Fibroblast of pulmonary artery (primary cell): ENCODE results near the gene WNK2.

Experiments used
- DNase-seq: peaks from one replicate; pipeline ENCODE4 v3.0.0-alpha.2; 2010; ENCODE audit warnings: low read depth
- H3K4me3 ChIP-seq: replicated peaks from 2 replicates; pipeline ENCODE4 v1.5.1; 2011; ENCODE audit warnings: low read depth, mild to moderate bottlenecking, control low read depth, low read length, moderate library complexity
- TF ChIP-seq, protein P1 (sequence below): IDR thresholded peaks from 2 replicates; pipeline ENCODE4 v1.5.1; 2011; ENCODE audit warnings: mild to moderate bottlenecking, control low read depth, low read length, inconsistent platforms; ENCODE audit errors: missing control alignments

The WNK2 gene

DNA sequence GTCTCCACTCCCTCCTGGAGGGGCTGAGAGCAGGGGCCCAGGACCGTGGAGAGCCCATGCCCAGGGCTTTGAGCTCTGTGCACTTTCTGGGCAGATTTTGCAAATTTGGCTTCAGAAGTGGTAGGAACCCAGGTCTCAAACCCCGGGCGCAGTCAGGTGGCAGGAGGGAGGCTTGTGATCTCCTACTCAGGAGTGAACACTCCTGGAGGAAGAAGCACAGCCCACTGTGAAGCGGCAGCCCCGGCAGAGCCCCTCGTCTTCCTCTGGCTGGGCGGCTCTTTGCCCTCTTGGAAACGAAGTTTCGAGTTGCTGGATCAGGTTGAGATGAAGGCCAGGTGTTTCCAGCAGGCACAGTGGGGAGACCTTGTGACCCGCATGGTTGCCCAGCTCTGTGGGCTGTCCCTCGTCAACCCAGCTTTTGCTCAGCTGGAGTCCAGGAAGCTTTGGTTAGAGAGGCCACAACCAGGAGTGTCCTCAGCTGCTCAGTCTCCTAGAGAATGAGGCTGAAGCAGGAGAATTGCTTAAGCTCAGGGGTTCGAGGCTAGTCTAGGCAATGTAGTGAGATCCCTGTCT lies 48.5 kb downstream of the WNK2 start:
- TF ChIP-seq, protein P1, sequence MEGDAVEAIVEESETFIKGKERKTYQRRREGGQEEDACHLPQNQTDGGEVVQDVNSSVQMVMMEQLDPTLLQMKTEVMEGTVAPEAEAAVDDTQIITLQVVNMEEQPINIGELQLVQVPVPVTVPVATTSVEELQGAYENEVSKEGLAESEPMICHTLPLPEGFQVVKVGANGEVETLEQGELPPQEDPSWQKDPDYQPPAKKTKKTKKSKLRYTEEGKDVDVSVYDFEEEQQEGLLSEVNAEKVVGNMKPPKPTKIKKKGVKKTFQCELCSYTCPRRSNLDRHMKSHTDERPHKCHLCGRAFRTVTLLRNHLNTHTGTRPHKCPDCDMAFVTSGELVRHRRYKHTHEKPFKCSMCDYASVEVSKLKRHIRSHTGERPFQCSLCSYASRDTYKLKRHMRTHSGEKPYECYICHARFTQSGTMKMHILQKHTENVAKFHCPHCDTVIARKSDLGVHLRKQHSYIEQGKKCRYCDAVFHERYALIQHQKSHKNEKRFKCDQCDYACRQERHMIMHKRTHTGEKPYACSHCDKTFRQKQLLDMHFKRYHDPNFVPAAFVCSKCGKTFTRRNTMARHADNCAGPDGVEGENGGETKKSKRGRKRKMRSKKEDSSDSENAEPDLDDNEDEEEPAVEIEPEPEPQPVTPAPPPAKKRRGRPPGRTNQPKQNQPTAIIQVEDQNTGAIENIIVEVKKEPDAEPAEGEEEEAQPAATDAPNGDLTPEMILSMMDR = no peak
- H3K4me3 ChIP-seq = no peak overlapping the region
- DNase-seq = no peak

DNA sequence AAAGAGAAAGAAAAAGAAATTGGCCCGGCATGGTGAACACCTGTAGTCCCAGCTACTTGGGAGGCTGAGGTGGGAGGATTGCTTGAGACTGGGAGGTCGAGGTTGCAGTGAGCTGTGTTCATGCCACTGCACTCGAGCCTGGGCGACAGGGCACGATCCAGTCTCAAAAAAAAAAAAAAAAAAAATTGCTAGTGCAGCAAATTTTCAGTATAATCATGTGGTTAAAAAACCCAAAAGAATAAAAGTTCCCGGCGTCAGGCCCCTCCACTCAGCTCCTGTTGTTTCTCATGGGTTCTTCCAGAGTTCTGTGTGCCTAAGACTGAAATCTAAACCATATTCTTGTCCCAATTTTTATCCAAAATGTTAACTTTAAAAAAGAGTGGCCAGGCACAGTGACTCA lies 49.1 kb downstream of the WNK2 start:
- H3K4me3 ChIP-seq = no peak overlapping the region
- TF ChIP-seq, protein P1 = no peak
- DNase-seq = no peak

DNA sequence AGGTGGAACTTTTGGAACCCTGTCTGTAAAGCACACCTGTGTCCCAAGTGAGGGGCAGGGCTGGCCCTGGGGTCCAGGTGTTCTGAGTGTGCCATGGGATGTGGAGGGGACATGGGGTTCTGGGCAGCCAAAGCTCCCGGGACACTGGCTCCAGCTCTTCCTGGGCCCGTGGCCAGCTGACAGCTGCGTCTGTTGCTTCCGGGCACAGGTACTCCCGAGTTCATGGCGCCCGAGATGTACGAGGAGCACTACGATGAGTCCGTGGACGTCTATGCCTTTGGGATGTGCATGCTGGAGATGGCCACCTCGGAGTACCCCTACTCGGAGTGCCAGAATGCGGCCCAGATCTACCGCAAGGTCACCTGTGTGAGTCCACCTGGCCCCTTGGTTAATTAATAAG lies 50.7 kb downstream of the WNK2 start:
- TF ChIP-seq, protein P1 = no peak
- no peak overlapping the region for H3K4me3 ChIP-seq
- DNase-seq = no peak

DNA sequence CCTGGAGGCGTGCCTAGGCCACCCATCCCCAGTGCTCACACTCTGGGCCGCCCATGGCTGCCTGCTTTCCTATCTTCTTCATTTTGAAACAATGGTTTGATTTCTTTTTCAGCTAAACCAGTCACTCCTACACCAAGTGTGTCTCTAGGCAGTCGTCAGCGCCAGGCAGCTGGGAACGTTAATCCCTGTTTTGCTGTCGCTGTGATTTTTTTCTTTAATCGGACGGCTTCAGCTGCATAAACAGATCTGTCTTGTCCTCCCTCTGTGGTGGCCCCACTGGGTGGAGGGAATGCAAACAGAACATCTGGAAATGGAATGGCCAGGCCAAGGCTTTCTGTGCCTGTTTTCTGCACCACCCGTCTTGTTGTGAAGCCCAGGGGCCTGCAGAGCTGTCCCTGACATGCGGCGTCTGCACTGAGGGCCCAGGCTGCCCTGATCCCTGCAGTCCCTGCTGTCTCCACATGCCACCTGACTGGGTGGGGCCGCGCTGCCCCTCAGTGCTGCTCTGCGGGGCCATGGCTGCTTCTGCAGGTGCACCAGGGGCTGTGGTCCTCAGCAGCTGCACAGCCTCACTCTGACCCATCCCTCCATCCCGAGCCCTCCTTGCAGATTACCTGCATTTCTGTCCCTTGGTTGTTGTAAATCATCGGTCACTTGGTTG lies 51.5 kb downstream of the WNK2 start:
- TF ChIP-seq, protein P1 = no peak
- H3K4me3 ChIP-seq = no peak overlapping the region
- DNase-seq = no peak

DNA sequence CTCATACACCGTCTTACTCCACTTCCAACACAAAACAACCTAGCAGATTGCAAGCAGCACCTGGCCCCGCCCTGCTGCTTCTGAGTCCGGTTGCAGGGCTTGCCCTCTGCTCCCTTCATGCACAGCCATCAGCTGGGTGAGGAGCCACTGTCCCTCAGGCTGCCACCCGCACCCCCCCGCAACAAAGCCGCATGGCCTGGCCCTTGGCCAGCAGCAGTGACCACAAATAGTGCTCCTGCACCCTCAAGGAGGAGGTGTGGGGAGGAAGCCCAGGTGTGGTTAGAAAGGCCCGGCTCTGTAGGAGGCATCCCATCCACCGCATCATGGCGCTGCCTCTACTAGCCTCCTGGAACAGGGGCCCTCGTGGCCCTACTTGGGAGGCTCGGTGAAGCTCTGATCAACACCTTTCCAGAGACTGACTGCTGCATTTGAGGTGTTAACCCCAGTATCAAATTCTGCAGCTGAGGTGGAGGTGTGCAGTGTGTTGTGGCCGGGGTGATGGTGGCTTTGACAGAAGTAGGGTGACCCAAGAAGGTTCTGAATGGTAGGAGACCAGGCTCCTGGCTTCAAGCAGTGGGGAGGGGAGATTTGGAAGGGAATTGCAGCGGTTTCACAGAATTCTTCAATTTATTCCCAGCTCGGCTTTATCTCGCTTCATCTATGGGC lies 52.7 kb downstream of the WNK2 start:
- no peak overlapping the region for H3K4me3 ChIP-seq
- no peak for DNase-seq

DNA sequence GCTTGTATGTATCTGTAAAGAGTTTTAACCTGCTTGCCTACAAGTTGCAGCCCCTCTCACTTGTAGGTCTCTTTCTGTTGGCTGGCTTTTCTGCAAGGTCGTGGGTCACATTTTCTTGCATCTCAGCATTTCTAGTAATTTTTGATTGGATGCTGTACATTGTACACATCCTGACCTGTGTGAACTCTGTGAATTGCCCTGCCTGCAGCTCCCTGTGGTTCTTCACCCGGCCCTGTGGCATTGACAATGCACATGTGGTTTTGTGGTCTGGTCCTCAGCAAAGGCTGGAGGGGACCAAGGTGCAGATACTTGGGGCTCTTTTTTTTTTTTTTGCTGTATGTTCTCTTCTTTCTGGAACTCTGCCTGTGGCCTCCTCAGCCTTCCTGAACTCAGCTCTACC lies 53.6 kb downstream of the WNK2 start:
- DNase-seq = no peak
- H3K4me3 ChIP-seq = no peak overlapping the region
- TF ChIP-seq, protein P1 = no peak

More for the DNA sequence above, 52.7 kb downstream of the WNK2 start:
- TF ChIP-seq, protein P1 = no peak
